H9 (cell line): Measurements from ENCODE around the gene CHN2. TPM values are rescaled to one million over a fixed set of nuclear protein-coding genes. Genes with fewer than 3 reads are reported as not detected.
A peak's percentile ranks its signal among the peaks of the same experiment; 100 is the strongest.

Experiments used
- DNase-seq: peaks from one replicate; pipeline ENCODE4 v3.0.0-alpha.2; 2017
- H2AFZ ChIP-seq: one replicate; pipeline ENCODE4 v1.6.1; 2013; ENCODE audit warnings: mild to moderate bottlenecking, low read length, control low read depth, moderate library complexity
- H2AK5ac ChIP-seq: 2 replicates; pipeline ENCODE4 v1.6.1; 2013; ENCODE audit warnings: low read length, control low read depth, mixed read lengths; ENCODE audit not compliant: insufficient read length
- H2BK120ac ChIP-seq: one replicate; pipeline ENCODE4 v1.6.1; 2013; ENCODE audit warnings: low read depth, mild to moderate bottlenecking, low read length, control low read depth, inconsistent platforms; ENCODE audit not compliant: poor library complexity, severe bottlenecking
- H2BK12ac ChIP-seq: 2 replicates; pipeline ENCODE4 v1.6.1; 2013; ENCODE audit warnings: low read length, control low read depth, mixed read lengths, low read depth; ENCODE audit not compliant: insufficient read length
- H2BK15ac ChIP-seq: 2 replicates; pipeline ENCODE4 v1.6.1; 2013; ENCODE audit warnings: low read depth, low read length, control low read depth
- H2BK20ac ChIP-seq: one replicate; pipeline ENCODE4 v1.6.1; 2013; ENCODE audit warnings: low read depth, mild to moderate bottlenecking, low read length, control low read depth, inconsistent platforms; ENCODE audit not compliant: poor library complexity, severe bottlenecking
- H2BK5ac ChIP-seq: 2 replicates; pipeline ENCODE4 v1.6.1; 2013; ENCODE audit warnings: low read length, control low read depth, mixed read lengths; ENCODE audit not compliant: insufficient read length
- H3K14ac ChIP-seq: 2 replicates; pipeline ENCODE4 v1.6.1; 2013; ENCODE audit warnings: low read length, control low read depth; ENCODE audit not compliant: insufficient read depth
- H3K18ac ChIP-seq: 2 replicates; pipeline ENCODE4 v1.6.1; 2013; ENCODE audit warnings: low read depth, mild to moderate bottlenecking, mixed read lengths, low read length, control low read depth; ENCODE audit not compliant: insufficient read length
- H3K23ac ChIP-seq: 2 replicates; pipeline ENCODE4 v1.6.1; 2013; ENCODE audit warnings: low read length, control low read depth, mixed read lengths, low read depth; ENCODE audit not compliant: insufficient read length
- H3K23me2 ChIP-seq: 2 replicates; pipeline ENCODE4 v1.6.1; 2013; ENCODE audit warnings: low read depth, mild to moderate bottlenecking, mixed read lengths, low read length, control low read depth; ENCODE audit not compliant: insufficient read length, poor library complexity, severe bottlenecking
- H3K27ac ChIP-seq: 2 replicates; pipeline ENCODE4 v1.5.1; 2013; ENCODE audit warnings: low read length, control low read depth, mixed read lengths, low read depth; ENCODE audit not compliant: insufficient read length
- H3K27me3 ChIP-seq: 2 replicates; pipeline ENCODE4 v1.6.1; 2013; ENCODE audit warnings: low read length, control low read depth, inconsistent platforms; ENCODE audit not compliant: insufficient read depth
- H3K4ac ChIP-seq: 2 replicates; pipeline ENCODE4 v1.6.1; 2013; ENCODE audit warnings: low read depth, mild to moderate bottlenecking, control low read depth, inconsistent platforms, low read length, moderate library complexity
- H3K4me1 ChIP-seq: 2 replicates; pipeline ENCODE4 v1.6.1; 2013; ENCODE audit warnings: low read length, control low read depth, inconsistent platforms; ENCODE audit not compliant: insufficient read depth
- H3K4me2 ChIP-seq: 2 replicates; pipeline ENCODE4 v1.6.1; 2013; ENCODE audit warnings: low read length, control low read depth, mixed read lengths; ENCODE audit not compliant: insufficient read length, insufficient read depth
- H3K56ac ChIP-seq: 2 replicates; pipeline ENCODE4 v1.6.1; 2013; ENCODE audit warnings: low read depth, mild to moderate bottlenecking, mixed read lengths, low read length, control low read depth; ENCODE audit not compliant: insufficient read length
- H3K79me1 ChIP-seq: 2 replicates; pipeline ENCODE4 v1.6.1; 2013; ENCODE audit warnings: low read depth, mild to moderate bottlenecking, moderate library complexity, low read length, control low read depth, inconsistent platforms; ENCODE audit not compliant: insufficient read depth, poor library complexity, severe bottlenecking
- H3K79me2 ChIP-seq: 2 replicates; pipeline ENCODE4 v1.6.1; 2013; ENCODE audit warnings: low read length, control low read depth, inconsistent platforms; ENCODE audit not compliant: insufficient read depth
- H3K9ac ChIP-seq: 2 replicates; pipeline ENCODE4 v1.6.1; 2013; ENCODE audit warnings: low read length, control low read depth, mixed read lengths; ENCODE audit not compliant: insufficient read length; ENCODE audit errors: extremely low read depth
- H3K9me3 ChIP-seq: one replicate; pipeline ENCODE4 v1.6.1; 2013; ENCODE audit warnings: low read depth, low read length, inconsistent platforms; ENCODE audit not compliant: control insufficient read depth
- H3T11ph ChIP-seq: one replicate; pipeline ENCODE4 v1.6.1; 2013; ENCODE audit warnings: mild to moderate bottlenecking, low read length, control low read depth, inconsistent platforms
- H4K20me1 ChIP-seq: one replicate; pipeline ENCODE4 v1.6.1; 2013; ENCODE audit not compliant: control insufficient read depth, insufficient read length, insufficient read depth
- H4K5ac ChIP-seq: 2 replicates; pipeline ENCODE4 v1.6.1; 2013; ENCODE audit warnings: low read depth, mild to moderate bottlenecking, mixed read lengths, low read length, control low read depth; ENCODE audit not compliant: insufficient read length
- H4K8ac ChIP-seq: replicated peaks from 2 replicates; pipeline ENCODE4 v1.6.1; 2013; ENCODE audit warnings: low read length, control low read depth, mixed read lengths, low read depth; ENCODE audit not compliant: insufficient read length
- H4K91ac ChIP-seq: 2 replicates; pipeline ENCODE4 v1.6.1; 2013; ENCODE audit warnings: low read depth, mild to moderate bottlenecking, moderate library complexity, mixed read lengths, low read length, control low read depth; ENCODE audit not compliant: insufficient read length
- H3K27ac Mint-ChIP-seq, 3 experiments: 2 replicates in 2 of 3; 3 replicates in 1 of 3; pipeline ENCODE4 v1.8.0; 2020 to 2021; ENCODE audit warnings: mixed read lengths in 3 of 3, mild to moderate bottlenecking in 1 of 3, moderate library complexity in 1 of 3
- H3K27me3 Mint-ChIP-seq: 2 replicates; pipeline ENCODE4 v1.8.0; 2021; ENCODE audit warnings: low read depth, mild to moderate bottlenecking, moderate library complexity, mixed read lengths
- H3K36me3 Mint-ChIP-seq, 3 experiments: 2 replicates in 2 of 3; 3 replicates in 1 of 3; pipeline ENCODE4 v1.8.0; 2020 to 2021; ENCODE audit warnings: low read depth in 3 of 3, mixed read lengths in 3 of 3; ENCODE audit not compliant: insufficient read depth in 1 of 3
- H3K4me1 Mint-ChIP-seq, 2 experiments: 2 replicates each; pipeline ENCODE4 v1.8.0; 2020; ENCODE audit warnings: mixed read lengths in 2 of 2
- H3K4me3 Mint-ChIP-seq, 2 experiments: 2 replicates in 1 of 2; 3 replicates in 1 of 2; pipeline ENCODE4 v1.8.0; 2020 to 2021; ENCODE audit warnings: mild to moderate bottlenecking in 2 of 2, mixed read lengths in 2 of 2, moderate library complexity in 1 of 2
- H3K9me3 Mint-ChIP-seq, 2 experiments: 2 replicates in 1 of 2; 3 replicates in 1 of 2; pipeline ENCODE4 v1.8.0; 2020; ENCODE audit warnings: mild to moderate bottlenecking in 2 of 2, mixed read lengths in 2 of 2, moderate library complexity in 1 of 2
- CTCF ChIP-seq: fragments of 200-600 bp; sonication (generic); conservative IDR thresholded peaks from 3 replicates; pipeline ENCODE4 v1.8.0; 2021; ENCODE audit warnings: antibody characterized with exemption, mild to moderate bottlenecking
- WGBS: extraction: QIAGEN DNeasy Blood & Tissue Kit; methylation state at CpG from one replicate; pipeline ENCODE4 v1.1.7; 2013; ENCODE audit warnings: missing lambda C conversion rate, low lambda C conversion rate, mixed read lengths; ENCODE audit not compliant: insufficient read length; ENCODE audit errors: extremely low coverage; 5-methylcytosine and 5-hydroxymethylcytosine counted together
- total RNA-seq: library from RNA; stranded (reverse); gene quantifications from 2 replicates; pipeline ENCODE4 v1.2.1, GENCODE V29; 2021

Gene CHN2
- total RNA-seq, 1 experiment from 2014 or later, result 3.3 TPM

DNA sequence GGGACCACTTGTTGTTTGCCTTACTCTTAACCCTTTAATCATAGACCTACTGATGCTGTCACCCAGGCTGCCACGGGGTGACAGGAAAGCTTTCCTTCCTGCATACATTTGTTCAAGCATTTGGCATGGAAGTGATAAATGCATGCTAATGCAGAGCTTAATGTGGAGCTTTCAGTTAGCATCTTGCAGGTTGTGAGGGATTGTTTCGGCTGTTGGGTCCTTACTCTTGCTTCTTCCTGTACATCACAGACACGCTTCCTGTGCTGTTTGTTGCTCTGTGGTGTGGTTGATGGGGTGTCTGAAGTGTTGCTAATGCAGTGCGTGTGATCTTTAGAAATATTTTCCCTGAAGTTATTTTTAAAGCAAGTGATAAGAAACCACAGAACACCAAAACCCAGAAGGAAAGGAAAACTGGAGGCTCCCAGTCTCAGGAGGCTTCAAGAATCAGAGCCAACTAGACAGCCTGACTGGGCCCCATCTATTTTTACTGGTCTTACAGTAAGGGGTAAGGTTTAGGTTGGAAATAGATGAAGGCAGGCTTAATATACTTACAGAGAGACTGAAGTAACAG, 143.1 kb downstream of the CHN2 start:
- H3K27ac ChIP-seq, result no peak overlapping the region
- H3K9ac ChIP-seq, result no peak overlapping the region
- no CpG with 5 or more reads among the region's 4 CpGs for WGBS
- H4K5ac ChIP-seq, result no peak overlapping the region
- H3K27me3 ChIP-seq, result no peaks in the 10 kb centered on the region
- H3K27ac Mint-ChIP-seq, result 0 out of 7 replicates have a peak overlapping the region, but pooled peaks of 1 of the 3 experiments have one; percentile 28
- no peak overlapping the region for H3K4me2 ChIP-seq
- H3K79me2 ChIP-seq, result no peaks in the 10 kb centered on the region
- no peak for DNase-seq
- H2BK120ac ChIP-seq, result no peak overlapping the region
- no peak overlapping the region for H2BK5ac ChIP-seq
- H3K9me3 ChIP-seq, result no peaks in the 10 kb centered on the region
- H3K4me3 Mint-ChIP-seq, result no peak overlapping the region
- no peaks in the 10 kb centered on the region for H3K36me3 Mint-ChIP-seq
- no peak overlapping the region for H4K91ac ChIP-seq
- H3K18ac ChIP-seq, result no peak overlapping the region
- peaks cover 3% of the 10 kb centered on the region in 2 experiments; a peak in 3 of 4 replicates for H3K4me1 Mint-ChIP-seq
- no peaks in the 10 kb centered on the region for H4K20me1 ChIP-seq
- H2BK20ac ChIP-seq, result no peak overlapping the region
- H3K9me3 Mint-ChIP-seq, result no peaks in the 10 kb centered on the region; a peak in 1 of 5 replicates
- H3K23me2 ChIP-seq, result no peaks in the 10 kb centered on the region
- no peak overlapping the region for H2AFZ ChIP-seq
- H3T11ph ChIP-seq, result no peak overlapping the region
- H2BK12ac ChIP-seq, result no peak overlapping the region
- TF ChIP-seq CTCF, result no peak
- H3K79me1 ChIP-seq, result no peaks in the 10 kb centered on the region
- no peak overlapping the region for H2BK15ac ChIP-seq
- 0 out of 2 replicates have a peak, but pooled peaks cover 2% of the 10 kb centered on the region for H3K27me3 Mint-ChIP-seq
- H3K56ac ChIP-seq, result no peak overlapping the region
- no peaks in the 10 kb centered on the region for H3K4me1 ChIP-seq
- no peak overlapping the region for H3K23ac ChIP-seq
- H3K4ac ChIP-seq, result no peak overlapping the region
- no peak overlapping the region for H2AK5ac ChIP-seq
- no peak overlapping the region for H4K8ac ChIP-seq
- no peak overlapping the region for H3K14ac ChIP-seq
